D341Med (cell line): ENCODE measurements around the gene SMCP.

ENCODE experiments used
- DNase-seq: peaks from one replicate; pipeline ENCODE4 v3.0.0; 2012; ENCODE audit warnings: low spot score

The SMCP gene

DNA sequence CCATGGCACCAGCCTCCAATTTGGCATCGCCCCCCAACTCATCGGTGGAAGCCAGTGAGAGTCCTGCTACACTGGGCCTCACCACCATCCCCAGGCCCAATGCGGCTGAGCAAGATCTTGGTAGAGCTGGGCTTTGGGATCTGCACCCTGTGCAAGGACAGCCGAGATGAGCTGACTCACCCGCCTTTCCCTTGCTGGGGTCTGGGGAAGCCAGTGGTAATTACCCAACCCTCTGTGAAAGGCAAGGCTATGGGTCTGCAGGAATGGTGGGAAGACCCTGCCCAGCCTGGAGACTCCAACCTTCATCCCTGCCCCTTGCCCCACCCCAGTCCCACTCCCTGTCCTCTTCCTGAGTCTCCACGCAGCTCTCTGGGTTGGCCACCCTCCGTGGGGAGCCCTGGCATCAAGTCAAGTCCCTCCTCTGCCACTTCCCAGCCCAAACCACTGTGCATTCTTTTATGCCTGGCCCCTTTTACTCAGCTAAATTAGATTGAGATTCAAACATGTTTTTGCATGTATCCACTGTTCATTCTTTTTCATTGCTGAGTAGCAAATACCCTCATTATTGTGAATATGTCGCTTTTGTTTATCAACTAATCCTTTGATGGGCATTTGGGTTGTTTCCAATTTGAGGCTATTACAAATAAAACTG is 8.8 kb downstream of the SMCP start:
- DNase-seq: no peak

DNA sequence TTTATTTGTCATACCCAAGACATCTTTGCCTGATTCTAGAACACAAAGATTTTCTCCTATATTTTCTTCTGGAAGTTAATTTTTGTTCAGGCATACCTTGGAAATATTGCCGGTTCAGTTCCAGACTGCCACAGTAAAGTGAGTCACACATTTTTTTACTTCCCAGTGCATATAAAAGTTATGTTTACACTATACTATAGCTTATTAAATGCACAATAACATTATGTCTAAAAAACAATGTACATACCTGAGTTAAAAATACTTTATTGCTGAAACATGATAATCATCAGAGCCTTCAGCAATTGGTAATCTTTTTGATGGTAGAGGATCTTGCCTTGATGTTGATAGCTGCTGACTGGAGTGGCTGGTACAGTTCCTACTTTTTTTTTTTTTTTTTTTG is 10.0 kb downstream of the SMCP start:
- no peak for DNase-seq

DNA sequence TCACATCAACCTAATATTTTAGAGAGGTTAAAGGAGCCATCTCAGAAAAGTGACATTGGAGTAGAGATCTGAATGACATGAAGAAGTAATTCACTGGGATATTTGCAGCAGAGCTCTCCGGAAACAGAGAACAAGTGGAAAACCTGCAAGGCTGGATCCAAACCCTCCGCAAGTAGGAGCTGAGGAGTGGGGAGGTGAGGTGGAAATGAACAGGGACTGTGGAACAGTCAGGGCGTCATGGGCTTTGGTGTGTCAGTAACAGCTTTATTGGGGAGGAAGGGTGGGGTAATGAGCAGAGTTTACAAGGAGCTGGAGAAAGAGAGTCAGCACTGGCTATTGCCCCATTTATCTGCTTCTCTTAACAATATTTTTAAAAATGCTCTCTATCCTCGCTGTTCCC is 20.9 kb downstream of the SMCP start:
- DNase-seq: no peak

DNA sequence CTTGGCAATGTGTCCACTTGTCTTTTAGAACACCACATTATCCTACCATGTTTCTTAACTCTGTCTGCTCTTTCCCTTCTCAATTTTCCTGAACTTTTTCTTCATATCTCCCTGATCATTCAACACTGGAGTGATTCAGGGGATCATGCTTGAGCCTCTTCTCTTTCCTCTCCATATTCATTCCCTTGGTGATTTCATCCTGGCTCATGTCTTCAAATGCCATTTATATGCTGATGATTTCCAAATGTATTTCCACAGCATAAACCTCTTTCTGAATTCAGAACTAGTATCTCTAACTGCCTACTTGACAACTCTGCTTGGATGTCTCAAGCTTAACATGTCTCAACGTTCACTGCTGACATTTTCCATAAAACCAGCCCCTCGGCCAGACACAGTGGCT is 21.8 kb downstream of the SMCP start:
- no peak for DNase-seq

DNA sequence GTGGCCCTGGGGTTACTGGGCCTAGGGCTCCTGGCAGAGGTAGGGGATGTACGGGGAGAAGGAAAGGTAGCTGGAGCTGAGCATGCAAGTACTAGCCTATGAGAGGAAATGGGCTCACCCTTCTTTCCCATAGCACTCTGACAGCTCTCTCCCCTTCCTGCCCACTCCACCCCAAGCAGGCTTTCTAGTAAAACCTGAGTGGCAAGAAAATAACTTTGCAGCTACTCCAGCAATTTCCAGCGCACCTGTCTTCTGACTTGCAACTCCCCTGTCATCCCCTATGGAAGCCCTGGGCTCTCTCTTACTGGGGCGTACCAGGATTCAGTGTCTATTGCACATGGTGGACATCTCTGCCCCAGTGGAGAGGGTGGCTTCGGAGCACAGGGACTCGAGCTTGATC is 23.5 kb downstream of the SMCP start:
- no peak for DNase-seq

DNA sequence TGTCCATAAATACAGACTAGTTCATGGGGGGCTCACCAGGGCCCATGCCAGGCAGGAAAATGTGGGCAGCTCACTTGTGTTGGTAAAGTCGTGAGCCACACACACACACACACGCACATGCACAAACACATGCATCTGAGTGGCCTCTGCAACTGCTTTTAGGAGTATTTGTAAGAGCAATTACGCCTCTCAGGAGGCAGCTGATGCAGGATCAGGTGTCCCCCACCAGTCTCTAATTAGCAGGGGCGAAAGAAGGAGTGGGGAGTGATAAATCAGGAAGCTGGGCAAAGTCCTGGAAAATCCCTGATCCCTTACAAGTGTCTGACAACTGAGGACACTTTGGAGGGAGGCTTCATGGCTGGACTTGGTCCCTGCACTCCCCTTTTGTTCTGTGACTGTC is 24.5 kb downstream of the SMCP start:
- DNase-seq: no peak

DNA sequence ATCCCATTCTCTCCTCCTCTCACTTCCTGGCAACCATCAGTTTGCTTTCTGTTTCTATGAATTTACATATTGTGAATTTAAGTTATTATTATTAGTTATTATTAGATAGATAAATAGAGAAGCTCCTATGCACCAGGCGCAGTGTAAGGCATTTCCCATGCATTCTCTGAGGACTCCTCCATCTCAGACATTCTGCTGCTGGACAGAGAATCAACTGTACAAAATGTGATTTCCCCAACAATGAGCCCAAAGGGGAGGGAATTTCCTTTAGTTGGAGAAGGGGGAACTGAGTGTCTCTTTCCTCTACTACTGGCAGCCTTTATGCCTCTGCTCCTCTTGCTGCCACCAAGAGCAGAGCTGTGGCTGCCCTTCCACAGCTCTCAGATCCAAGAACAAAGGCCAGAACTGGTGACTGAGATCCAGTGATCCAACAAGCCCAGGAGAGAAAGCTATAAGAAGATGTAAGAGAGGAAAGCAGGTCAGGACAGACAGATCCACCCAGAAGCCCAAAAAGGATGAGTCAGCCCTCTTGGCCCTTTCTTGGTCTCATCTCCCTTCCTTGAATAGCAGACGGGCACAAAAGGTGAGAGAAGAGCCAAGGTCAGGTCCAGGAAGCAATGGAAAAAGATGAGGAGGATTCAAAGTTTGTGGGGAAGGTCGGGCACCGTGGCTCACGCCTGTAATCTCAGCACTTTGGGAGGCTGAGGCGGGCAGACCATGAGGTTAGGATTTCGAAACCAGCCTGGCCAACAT is 26.7 kb downstream of the SMCP start:
- DNase-seq: no peak

DNA sequence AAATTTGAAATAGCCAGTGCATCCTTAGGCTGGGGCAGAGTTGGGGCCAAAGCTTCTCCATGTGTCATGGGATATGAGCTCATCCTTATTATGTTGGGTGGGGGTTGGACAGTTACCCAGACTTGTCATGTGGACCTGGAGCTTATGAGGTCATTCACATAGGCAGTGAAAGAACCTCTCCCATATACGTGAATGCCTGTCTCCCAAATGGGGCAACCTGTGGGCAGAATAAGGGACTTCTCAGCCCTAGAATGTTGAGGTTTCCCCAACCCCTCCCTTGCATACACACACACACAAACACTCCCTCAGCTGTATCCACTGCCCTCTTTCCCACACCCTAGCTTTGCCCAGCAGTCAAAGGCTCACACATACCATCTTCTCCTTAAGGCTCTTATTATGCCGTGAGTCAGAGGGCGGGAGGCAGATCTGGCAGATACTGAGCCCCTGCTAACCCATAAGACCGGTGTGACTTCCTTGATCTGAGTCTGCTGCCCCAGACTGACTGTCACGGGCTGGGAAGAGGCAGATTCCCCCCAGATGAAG is 28.0 kb downstream of the SMCP start:
- DNase-seq: no peak

DNA sequence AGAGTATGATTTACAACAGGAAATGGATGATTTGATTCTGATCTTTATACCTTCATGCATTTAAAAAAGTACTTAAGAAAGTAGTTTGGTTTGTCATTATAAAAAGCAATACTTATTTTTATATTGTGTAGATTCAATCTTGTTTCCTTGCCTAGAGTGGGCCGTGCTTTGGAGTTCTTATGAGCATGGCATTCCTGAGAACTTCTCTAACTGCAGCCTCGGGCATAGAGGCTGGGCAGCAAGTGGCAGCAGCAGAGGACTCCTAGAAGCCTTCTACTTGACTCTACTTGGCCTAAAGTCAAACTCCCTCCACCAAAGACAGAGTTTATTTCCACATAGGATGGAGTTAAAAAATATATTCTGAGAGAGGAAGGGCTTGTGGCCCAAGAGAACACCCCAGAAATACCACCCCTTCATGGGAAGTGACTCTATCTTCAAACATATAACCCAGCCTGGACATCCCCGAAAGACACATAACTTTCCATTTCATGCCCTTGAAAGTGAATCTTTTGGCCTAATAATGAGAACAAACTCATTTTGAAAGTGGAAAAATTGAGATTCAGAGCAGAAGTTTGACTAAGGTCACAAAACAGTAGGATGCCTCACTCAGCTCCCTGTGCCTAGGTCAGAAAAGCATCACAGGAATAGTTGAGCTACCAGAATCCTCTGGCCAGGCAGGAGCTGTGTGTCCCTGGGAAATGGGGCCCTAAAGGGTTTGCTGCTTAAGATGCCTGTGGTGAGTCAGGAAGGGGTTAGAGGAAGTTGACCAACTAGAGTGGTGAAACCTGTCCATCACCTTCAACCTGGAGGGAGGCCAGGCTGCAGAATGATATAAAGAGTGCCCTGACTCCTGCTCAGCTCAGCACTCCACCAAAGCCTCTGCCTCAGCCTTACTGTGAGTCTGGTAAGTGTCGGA is 29.8 kb downstream of the SMCP start, which contains the start of gene IVL:
Gene IVL (plus strand): TSS at position 861 of the 916 bp plus-strand sequence. CDS start 1,252 bp downstream, outside the sequence.
- DNase-seq: no peak

DNA sequence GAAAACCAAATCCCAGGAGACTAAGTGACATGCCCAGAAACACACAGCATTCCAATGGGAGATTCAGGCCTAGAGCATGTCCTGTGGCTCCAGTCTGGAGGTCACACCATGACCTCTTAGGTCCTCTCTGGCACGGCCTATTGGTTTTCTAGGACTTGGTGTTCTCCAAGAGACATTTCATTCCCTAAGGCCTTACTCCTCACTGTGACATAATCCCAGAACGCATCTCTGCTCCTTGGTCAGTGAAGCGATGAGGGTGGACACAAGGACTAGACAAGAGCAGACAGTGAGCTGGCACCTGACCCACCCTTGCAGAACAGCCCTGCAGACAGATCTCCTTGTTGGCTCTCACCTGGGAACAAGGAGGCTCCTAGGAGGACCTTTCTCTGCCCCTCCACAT is 31.1 kb downstream of the SMCP start:
- DNase-seq: no peak

DNA sequence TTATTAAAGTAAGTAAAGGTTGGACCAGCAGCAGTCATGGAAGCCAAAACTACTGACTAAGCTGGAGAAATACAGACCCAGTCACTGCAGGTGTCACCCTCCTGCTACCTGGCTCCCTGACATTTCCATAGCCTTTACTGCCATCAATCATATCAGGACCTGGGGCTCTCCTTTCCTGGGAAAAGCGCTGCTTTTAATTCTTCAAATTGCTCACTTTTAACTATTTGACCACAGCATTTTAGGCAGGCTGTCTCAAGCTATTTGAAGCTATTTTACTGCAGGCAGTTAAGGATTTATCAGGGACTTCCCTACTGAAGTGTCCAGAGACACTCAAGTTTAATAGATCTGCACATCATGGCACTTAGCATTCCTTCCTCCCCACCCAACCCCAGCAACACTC is 34.3 kb downstream of the SMCP start:
- no peak for DNase-seq

DNA sequence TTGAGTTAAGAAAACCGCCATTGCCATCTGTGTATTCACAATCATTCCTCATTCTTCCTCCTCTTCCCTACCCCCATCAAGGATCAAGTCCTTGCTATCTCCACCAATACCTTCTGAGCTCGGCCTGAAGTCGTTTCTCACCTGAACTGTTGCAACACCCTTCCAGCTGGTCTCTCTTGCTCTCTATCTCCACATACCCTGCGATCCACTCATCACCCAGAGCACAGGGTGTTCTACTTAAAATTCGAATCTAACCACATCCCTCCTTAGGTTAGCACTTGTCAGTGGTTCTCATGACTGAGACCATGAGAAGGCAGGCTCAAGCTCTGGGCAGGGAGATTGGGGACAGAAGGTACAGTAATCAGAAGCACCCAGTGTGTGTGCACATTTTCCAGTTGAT is 34.8 kb downstream of the SMCP start:
- DNase-seq: no peak

DNA sequence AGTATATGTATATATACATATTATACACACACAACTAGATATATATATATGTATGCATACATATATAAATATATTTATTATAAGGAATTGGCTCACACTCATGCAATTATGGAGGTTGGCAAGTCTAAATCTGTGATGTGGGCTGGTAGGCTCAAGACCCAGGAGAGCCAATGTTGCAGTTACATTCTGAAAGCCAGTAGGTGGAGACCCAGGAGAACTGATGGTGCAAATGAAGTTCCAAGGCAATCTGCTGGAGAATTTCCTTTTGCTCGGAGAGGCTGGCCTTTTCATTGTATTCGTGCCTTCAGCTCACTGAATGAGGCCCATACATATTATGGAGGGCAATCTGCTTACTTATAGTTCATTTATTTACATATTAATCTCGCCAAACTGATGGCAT is 39.7 kb downstream of the SMCP start:
- DNase-seq: no peak

DNA sequence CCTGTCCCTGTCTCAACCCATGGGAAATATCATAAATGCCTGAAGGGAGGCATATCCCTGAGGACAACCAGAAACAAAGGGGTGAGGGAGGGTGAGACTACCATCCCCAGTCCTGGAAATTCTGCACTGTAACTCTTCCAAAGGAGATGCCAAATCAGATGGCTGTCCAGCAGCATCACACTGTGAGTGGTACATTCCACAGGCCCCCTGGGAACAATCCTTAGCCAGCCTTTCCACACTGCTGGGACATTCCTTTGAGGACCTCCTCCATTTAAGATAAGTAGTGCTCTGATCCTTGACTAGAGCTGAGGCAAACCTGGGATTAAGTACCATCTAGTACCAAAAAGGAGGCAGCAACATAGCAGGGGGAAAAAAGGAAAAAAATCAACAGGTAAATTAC is 40.9 kb downstream of the SMCP start:
- DNase-seq: no peak

DNA sequence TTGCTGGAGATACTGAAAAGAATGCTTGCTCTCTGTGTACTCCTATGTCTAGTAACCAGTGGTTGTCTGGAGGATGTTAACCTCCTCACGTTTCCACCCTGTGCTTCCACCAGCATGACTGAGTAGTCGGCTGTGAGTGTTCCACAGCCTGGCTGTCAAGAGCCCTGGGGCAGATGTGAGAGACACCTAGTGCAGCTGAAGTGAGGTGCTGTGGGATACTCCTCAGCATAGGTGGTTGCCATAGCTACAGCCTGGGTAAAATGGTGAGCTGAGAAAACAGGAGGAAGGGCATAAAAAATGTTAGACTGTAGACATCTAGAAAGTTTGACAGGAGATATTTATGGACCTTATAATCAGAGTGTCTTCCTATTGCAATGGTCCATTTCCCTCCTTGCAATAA is 46.1 kb downstream of the SMCP start:
- DNase-seq: peak; percentile 8

DNA sequence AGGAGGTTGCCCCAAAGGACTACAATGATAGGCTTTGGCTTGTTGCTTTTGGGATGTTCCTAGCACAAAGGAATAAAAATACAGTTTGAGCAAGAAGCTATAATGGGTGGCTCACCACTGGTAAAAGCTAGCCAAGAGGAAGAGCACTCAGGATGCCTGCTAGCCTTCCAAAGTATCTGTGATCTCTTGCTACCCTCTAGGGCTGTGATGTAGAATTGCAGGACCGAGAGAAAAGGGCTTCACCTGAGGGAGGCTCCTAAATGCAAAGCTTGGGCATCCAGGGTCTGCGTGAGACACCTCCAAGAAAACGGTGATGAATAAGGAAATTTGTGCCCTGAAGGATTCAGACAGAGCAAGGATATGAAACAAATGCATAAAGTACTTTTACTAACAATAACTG is 48.0 kb downstream of the SMCP start:
- peak; percentile 6 for DNase-seq

DNA sequence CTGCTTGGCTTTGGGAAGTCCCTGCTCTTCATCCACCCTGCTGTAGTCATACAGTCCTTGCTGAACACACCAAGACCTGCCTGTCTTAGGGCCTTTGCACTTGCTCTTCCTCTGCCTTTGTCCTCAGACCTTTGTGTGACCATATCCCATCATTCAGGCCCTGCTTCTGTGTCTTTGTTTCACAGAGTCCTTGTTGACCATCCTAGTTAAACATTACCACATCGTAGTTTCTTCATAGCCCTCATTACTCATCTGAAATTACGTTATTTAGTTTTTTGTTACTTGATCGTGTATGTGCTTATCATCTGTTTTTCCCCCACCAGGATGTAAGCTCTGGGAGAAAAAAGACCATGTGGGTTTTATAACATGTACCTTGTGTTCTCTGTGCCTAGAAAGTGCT is 50.5 kb downstream of the SMCP start:
- no peak for DNase-seq

DNA sequence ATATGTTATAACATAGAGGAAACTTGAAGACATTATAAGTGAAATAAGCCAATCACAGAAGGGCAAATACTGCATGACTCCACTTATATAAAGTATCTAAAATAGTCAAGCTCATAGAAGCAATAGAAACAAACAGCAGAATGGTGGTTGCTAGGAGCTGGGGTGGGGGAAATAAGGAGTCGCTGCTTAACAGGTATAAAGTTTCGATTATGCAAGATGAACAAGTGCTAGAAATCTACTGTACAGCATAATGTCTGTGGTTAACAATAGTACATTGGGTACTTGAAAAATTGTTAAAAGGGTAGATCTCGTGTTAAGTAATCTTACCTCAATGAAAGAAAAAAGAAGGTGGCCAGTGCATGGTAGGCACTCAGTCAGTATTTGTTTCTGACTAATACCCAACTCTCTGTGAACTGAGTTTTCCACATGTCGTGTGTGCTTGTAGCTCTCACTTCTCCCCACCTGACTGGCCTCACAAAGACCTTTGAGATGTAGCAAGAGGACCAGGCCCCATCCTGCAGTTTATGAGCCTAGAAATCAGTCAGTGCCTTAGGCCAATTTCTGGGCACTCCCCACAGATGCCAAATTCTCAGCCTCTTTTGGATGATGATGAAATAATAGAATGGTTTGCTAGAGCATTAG is 54.2 kb downstream of the SMCP start:
- DNase-seq: no peak

DNA sequence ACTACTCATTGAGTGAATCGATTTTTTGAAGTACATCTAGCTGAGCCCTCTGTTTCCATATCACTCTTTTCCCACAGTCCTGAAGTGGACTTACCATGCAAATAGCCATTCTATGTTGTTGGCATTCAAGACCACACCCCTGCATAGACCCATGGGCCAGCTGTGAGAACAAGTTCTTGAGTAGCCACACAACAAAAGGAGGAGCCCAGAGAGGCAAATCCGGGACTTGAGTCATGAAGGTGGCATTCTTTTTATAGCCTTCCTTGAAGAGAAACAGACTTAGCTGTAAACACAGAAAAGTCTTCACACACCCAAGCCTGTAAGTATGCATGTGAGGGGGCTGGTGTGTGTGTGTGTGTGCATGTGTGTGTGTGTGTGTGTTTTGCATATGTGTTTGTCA is 55.1 kb downstream of the SMCP start:
- no peak for DNase-seq
